Chondrocyte (in vitro differentiated cells): ENCODE results near the gene SLC8A1. TPM values are rescaled to one million over a fixed set of nuclear protein-coding genes. Genes with fewer than 3 reads are reported as not detected.
A peak's percentile ranks its signal among the peaks of the same experiment; 100 is the strongest.

Source experiments
- DNase-seq: peaks from one replicate; pipeline ENCODE4 v3.0.0; 2021; ENCODE audit warnings: mixed read lengths, low spot score
- H3K27ac Mint-ChIP-seq: one replicate; pipeline ENCODE4 v1.8.0; 2021; ENCODE audit warnings: mild to moderate bottlenecking, moderate library complexity, mixed read lengths; ENCODE audit not compliant: unreplicated experiment
- H3K27me3 Mint-ChIP-seq: 2 replicates; pipeline ENCODE4 v1.8.0; 2021; ENCODE audit warnings: low read depth, mixed read lengths
- H3K36me3 Mint-ChIP-seq: 2 replicates; pipeline ENCODE4 v1.8.0; 2021; ENCODE audit warnings: low read depth, mixed read lengths
- H3K4me1 Mint-ChIP-seq: 2 replicates; pipeline ENCODE4 v1.8.0; 2021; ENCODE audit warnings: low read depth, mild to moderate bottlenecking, mixed read lengths
- H3K4me3 Mint-ChIP-seq: one replicate; pipeline ENCODE4 v1.8.0; 2021; ENCODE audit warnings: mild to moderate bottlenecking, moderate library complexity, mixed read lengths; ENCODE audit not compliant: unreplicated experiment
- H3K9me3 Mint-ChIP-seq: 2 replicates; pipeline ENCODE4 v1.8.0; 2021; ENCODE audit warnings: low read depth, mixed read lengths
- total RNA-seq: library from RNA; stranded (reverse); gene quantifications from 3 replicates; pipeline ENCODE4 v1.2.1, GENCODE V29; 2021
- TF ChIP-seq, protein P1 (sequence below): fragments of 200-600 bp; sonication (generic); IDR thresholded peaks from 2 replicates; pipeline ENCODE4 v1.5.0; 2021; ENCODE audit warnings: antibody characterized with exemption, mild to moderate bottlenecking, moderate library complexity

SLC8A1 gene
- total RNA-seq, 1 donor from 2014 or later = 53.7 TPM

DNA sequence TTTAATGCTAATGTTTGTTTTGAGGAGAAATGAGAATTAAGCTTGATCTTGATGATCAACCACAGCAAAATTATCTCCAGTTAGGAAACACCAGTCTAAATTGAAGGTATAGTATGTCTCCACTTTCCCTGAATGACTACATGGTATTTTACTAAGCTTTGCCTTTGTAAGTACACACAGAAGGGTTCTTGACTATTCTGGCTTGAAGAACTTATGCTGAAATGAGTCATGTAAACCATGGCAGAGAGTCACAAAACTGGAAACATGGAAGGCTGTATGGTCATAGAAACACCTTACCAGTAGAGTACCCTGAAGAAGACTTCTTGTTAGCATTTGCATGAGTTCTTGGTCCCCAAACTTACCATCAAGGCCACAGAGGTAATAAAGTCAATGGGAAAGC lies 250.5 kb downstream of the SLC8A1 start:
- peaks cover 3% of the 10 kb centered on the region for H3K36me3 Mint-ChIP-seq
- TF ChIP-seq, protein P1, sequence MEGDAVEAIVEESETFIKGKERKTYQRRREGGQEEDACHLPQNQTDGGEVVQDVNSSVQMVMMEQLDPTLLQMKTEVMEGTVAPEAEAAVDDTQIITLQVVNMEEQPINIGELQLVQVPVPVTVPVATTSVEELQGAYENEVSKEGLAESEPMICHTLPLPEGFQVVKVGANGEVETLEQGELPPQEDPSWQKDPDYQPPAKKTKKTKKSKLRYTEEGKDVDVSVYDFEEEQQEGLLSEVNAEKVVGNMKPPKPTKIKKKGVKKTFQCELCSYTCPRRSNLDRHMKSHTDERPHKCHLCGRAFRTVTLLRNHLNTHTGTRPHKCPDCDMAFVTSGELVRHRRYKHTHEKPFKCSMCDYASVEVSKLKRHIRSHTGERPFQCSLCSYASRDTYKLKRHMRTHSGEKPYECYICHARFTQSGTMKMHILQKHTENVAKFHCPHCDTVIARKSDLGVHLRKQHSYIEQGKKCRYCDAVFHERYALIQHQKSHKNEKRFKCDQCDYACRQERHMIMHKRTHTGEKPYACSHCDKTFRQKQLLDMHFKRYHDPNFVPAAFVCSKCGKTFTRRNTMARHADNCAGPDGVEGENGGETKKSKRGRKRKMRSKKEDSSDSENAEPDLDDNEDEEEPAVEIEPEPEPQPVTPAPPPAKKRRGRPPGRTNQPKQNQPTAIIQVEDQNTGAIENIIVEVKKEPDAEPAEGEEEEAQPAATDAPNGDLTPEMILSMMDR = no peak
- no peak overlapping the region for H3K27ac Mint-ChIP-seq
- no peaks in the 10 kb centered on the region for H3K27me3 Mint-ChIP-seq
- peaks cover 28% of the 10 kb centered on the region for H3K4me1 Mint-ChIP-seq
- peaks cover 2% of the 10 kb centered on the region for H3K9me3 Mint-ChIP-seq
- H3K4me3 Mint-ChIP-seq = no peak overlapping the region
- DNase-seq = no peak

DNA sequence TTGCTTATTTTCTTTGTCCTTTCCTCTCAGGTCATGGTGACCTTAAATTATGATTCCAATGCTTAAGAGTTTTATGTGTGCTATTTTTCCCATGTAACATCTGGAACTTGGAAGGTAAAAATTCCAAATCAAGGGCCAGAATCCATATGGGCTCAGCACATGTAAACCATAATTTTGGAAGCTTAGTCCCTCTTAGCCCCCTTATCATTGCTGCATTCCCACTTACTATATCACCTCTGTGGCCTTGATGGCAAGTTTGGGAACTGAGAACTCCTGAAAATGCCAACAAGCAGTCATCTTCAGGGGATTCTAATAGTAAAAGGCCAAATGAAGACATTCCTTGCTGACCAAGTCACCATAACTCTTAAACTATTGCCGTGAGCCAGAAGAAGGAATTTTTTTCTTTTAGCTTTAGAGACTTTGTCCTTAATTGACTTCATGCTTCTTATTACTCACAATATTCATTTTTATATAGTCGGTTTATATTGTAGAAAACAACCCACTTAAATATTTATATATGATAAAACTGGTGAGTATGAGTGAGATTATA lies 251.4 kb downstream of the SLC8A1 start:
- TF ChIP-seq, protein P1 = no peak
- Mint-ChIP-seq H3K27ac (no peak overlapping the region), H3K27me3 (no peaks in the 10 kb centered on the region), H3K9me3 (peaks cover 2% of the 10 kb centered on the region), H3K4me3 (no peak overlapping the region), H3K4me1 (peaks cover 28% of the 10 kb centered on the region), H3K36me3 (peaks cover 7% of the 10 kb centered on the region)
- no peak for DNase-seq

DNA sequence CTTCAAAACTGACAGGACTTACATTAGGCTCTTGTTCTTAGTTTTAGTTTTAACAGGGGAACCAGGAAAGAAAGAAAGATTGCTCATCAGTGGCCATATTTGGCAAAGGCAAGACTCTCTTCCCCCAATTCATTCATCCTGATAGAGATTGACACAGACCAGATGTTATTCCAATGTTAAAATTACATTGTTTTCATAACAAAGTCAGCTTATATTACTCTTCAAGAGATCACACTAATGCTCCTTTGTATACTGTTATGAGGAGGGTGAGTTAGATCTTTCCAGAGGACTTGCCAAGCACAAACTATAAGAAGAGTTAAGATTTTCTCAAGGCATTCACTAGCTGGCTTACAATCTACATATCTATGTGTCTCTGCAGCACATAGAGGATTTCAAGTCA lies 252.1 kb downstream of the SLC8A1 start:
- DNase-seq = no peak
- TF ChIP-seq, protein P1 = no peak
- peaks cover 4% of the 10 kb centered on the region for H3K36me3 Mint-ChIP-seq
- H3K9me3 Mint-ChIP-seq = no peaks in the 10 kb centered on the region
- no peaks in the 10 kb centered on the region for H3K27me3 Mint-ChIP-seq
- no peak overlapping the region for H3K27ac Mint-ChIP-seq
- peaks cover 28% of the 10 kb centered on the region for H3K4me1 Mint-ChIP-seq
- no peak overlapping the region for H3K4me3 Mint-ChIP-seq

DNA sequence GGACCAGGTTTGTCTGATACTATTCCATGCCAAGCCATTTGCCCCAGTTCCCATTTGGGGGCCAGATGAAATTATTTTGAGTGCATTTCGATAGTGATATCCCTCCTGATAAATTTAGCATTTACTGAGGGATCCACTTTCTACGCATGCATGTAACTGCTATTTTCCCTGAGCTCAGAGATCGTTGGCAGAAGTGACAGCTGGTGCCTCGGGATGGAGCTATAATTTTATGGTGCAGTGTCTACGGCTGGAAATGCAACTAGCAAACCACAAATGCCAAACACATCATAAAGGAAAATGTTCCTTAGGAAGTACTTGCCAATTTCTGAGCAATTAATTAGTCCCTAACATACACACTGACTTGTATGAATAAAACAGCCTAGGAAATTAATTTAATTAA lies 254.8 kb downstream of the SLC8A1 start:
- no peak for DNase-seq
- H3K27me3 Mint-ChIP-seq = no peaks in the 10 kb centered on the region
- no peaks in the 10 kb centered on the region for H3K9me3 Mint-ChIP-seq
- TF ChIP-seq, protein P1 = no peak
- no peak overlapping the region for H3K27ac Mint-ChIP-seq
- H3K4me1 Mint-ChIP-seq = peaks cover 33% of the 10 kb centered on the region
- peaks cover 4% of the 10 kb centered on the region for H3K36me3 Mint-ChIP-seq
- no peak overlapping the region for H3K4me3 Mint-ChIP-seq

DNA sequence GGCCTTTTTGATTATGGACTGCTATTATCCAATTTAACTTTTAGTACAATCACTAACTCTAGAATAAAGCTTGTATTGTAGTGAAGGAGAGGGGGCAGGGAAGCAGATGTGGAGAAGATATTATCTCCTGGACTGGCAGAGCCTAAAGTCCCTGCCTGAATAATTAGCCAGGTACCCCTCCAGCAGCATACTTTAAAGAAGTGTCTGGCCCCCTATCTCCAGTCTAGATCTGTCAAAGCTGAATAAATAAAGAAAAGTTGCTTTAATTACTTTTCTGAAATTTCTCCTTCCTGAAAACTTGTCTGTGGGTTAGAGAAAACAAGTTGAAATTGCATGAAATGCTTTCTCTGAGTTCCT lies 258.2 kb downstream of the SLC8A1 start:
- peak overlapping the region; percentile 79 for H3K27ac Mint-ChIP-seq
- H3K4me1 Mint-ChIP-seq = peaks cover 21% of the 10 kb centered on the region
- no peak for DNase-seq
- H3K9me3 Mint-ChIP-seq = no peaks in the 10 kb centered on the region
- no peaks in the 10 kb centered on the region for H3K27me3 Mint-ChIP-seq
- H3K4me3 Mint-ChIP-seq = no peak overlapping the region
- TF ChIP-seq, protein P1 = no peak
- peaks cover 4% of the 10 kb centered on the region for H3K36me3 Mint-ChIP-seq
